Neutrophil (primary cell): ENCODE results near the gene SUPT3H.

Experiments used
- H3K27ac ChIP-seq: fragments of 200-600 bp; sonication (generic); 2 replicates; pipeline ENCODE4 v1.5.1; 2016; ENCODE audit warnings: mild to moderate bottlenecking, moderate library complexity
- H3K27me3 ChIP-seq: fragments of 200-600 bp; sonication (generic); 2 replicates; pipeline ENCODE4 v1.6.0; 2016; ENCODE audit warnings: mild to moderate bottlenecking
- H3K36me3 ChIP-seq: fragments of 200-600 bp; sonication (generic); 2 replicates; pipeline ENCODE4 v1.5.1; 2017
- H3K4me1 ChIP-seq, 2 experiments: fragments of 200-600 bp in 1 of 2; sonication (generic) in 1 of 2; 1 replicate in 1 of 2; 2 replicates in 1 of 2; pipeline versions ENCODE4 v1.5.1 to v1.6.1; 2013 to 2016; ENCODE audit warnings: low read depth in 1 of 2, low read length in 1 of 2, mild to moderate bottlenecking in 1 of 2, moderate library complexity in 1 of 2; ENCODE audit not compliant: control insufficient read depth in 1 of 2, insufficient read depth in 1 of 2
- H3K4me3 ChIP-seq, 2 experiments: fragments of 200-600 bp in 1 of 2; sonication (generic) in 1 of 2; 1 replicate in 1 of 2; 2 replicates in 1 of 2; pipeline ENCODE4 v1.5.1; 2013 to 2016; ENCODE audit warnings: low read depth in 1 of 2, low read length in 1 of 2, mild to moderate bottlenecking in 1 of 2, moderate library complexity in 1 of 2
- H3K9me3 ChIP-seq: fragments of 200-600 bp; sonication (generic); 2 replicates; pipeline ENCODE4 v1.5.1; 2016
- CTCF ChIP-seq: fragments of 200-600 bp; sonication (generic); IDR thresholded peaks from 2 replicates; pipeline ENCODE4 v1.5.1; 2016; ENCODE audit warnings: antibody characterized with exemption

The SUPT3H gene

GRCh38 chr6:45314146-45314545 is 63.6 kb downstream of the SUPT3H start:
- Histone ChIP-seq H3K36me3 (no peaks in the 10 kb centered on the region), H3K9me3 (no peaks in the 10 kb centered on the region), H3K27ac (no peak overlapping the region), H3K4me3 (no peak overlapping the region), H3K4me1 (no peaks in the 10 kb centered on the region), H3K27me3 (no peaks in the 10 kb centered on the region)
- no peak for TF ChIP-seq CTCF

GRCh38 chr6:45310118-45310788 is 67.5 kb downstream of the SUPT3H start:
- no peaks in the 10 kb centered on the region for H3K9me3 ChIP-seq
- TF ChIP-seq CTCF = no peak
- no peak overlapping the region for H3K4me3 ChIP-seq
- H3K4me1 ChIP-seq = no peaks in the 10 kb centered on the region
- H3K36me3 ChIP-seq = no peaks in the 10 kb centered on the region
- no peaks in the 10 kb centered on the region for H3K27me3 ChIP-seq
- no peak overlapping the region for H3K27ac ChIP-seq

- H3K36me3 ChIP-seq = no peaks in the 10 kb centered on the region
- H3K4me3 ChIP-seq = no peak overlapping the region
- no peaks in the 10 kb centered on the region for H3K9me3 ChIP-seq
- H3K27ac ChIP-seq = no peak overlapping the region
- no peak for TF ChIP-seq CTCF
- no peaks in the 10 kb centered on the region for H3K27me3 ChIP-seq
- peaks cover 0 to 7% of the 10 kb centered on the region in 2 experiments for H3K4me1 ChIP-seq
Measured at GRCh38 chr6:45305546-45305945, 72.2 kb downstream of the SUPT3H start.

GRCh38 chr6:45302832-45303231 is 74.9 kb downstream of the SUPT3H start:
- Histone ChIP-seq H3K4me1 (peaks cover 3 to 9% of the 10 kb centered on the region in 2 experiments), H3K4me3 (no peak overlapping the region), H3K27ac (no peak overlapping the region), H3K9me3 (no peaks in the 10 kb centered on the region), H3K27me3 (no peaks in the 10 kb centered on the region), H3K36me3 (no peaks in the 10 kb centered on the region)
- TF ChIP-seq CTCF = no peak

GRCh38 chr6:45301348-45302142 is 76.2 kb downstream of the SUPT3H start:
- Histone ChIP-seq H3K4me3 (no peak overlapping the region), H3K4me1 (peaks cover 3 to 9% of the 10 kb centered on the region in 2 experiments), H3K27me3 (no peaks in the 10 kb centered on the region), H3K36me3 (no peaks in the 10 kb centered on the region), H3K27ac (no peak overlapping the region), H3K9me3 (no peaks in the 10 kb centered on the region)
- TF ChIP-seq CTCF = no peak
